ENCODE results near the gene BTBD18. TPM values are rescaled to one million over a fixed set of nuclear protein-coding genes. Genes with fewer than 3 reads are reported as not detected.

BTBD18 gene, protein sequence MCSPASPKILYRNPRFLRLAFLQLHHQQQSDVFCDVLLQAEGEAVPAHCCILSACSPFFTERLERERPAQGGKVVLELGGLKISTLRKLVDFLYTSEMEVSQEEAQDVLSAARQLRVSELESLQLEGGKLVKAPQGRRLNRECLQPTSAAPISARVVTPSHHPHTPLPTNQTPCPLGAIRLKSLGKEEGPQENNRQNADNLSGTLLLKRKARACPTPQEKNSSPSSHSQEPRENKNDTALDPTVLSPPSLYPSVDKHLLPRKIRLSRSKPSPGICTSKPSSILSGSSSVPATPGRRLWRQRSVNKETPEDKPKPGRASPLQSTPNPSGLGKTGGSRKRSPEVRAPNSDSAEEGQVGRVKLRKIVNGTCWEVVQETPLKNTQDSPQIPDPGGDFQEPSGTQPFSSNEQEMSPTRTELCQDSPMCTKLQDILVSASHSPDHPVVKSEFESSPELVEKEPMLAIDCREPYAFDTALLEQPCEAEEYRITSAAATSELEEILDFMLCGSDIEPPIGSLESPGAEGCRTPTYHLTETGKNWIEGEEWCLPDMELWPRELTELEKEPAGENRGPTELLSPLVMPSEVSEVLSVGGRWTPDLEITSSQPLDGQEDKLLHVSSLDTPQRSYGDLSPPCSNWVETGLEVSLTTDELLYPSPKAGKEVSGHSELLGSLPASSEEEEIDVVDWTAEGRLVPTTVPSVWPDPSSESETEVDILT
- total RNA-seq: not detected in 2 replicates

GRCh38 chr11:57751676-57752253 is at the start of gene BTBD18:
TSS of gene BTBD18 (minus strand) at chr11:57751819. CDS start at chr11:57751188, 631 bp downstream.

DNA sequence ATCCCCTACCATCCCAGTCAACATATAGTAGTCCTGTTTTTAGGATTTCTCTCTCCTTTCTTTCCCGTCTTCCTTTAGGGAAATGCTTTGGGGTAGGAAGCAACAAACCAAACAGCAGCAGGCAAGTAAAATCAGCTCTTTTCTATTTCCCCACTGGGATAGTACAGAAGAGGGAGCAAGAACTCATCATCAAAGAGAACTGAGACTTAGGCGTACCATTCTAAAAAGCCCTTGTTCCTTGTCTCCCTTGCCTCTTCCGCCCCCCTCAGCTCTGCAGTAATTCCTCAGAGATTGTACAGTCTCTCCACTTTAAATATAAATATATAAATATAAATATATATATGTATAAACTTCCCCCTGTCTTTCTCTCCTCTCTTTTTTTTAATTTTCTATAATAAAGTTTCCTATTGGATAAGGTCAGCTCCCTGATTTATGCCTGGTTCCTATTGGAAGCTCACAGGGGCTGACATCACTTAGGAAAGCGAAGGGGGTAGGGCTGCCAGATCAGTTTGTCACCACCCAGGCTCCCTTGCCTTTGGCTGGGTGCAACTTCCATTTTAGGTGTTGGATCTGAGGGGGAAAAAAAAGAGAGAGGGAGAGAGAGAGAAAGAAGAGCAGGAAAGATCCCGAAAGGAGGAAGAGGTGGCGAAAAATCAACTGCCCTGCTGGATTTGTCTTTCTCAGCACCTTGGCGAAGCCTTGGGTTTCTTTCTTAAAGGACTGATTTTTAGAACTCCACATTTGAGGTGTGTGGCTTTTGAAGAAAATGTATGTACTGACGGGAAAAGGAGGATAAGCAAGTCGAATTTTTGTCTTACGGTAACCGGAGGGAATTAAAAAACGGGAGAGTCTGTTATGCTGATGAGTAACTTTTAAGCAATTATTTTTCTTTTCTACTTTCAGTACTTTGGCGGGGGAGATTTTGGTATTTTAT is 9.9 kb upstream of the BTBD18 start, which contains the start of gene CTNND1:
CTNND1 (plus strand) TSS at position 502 of the 934 bp plus-strand sequence. CDS start 29,677 bp downstream, outside the sequence.

GRCh38 chr11:57741132-57742086 is 10.2 kb downstream of the BTBD18 start, which contains the start of gene SELENOH:
TSS of gene SELENOH (plus strand) at chr11:57741491. CDS start at chr11:57741596, 105 bp downstream.

DNA sequence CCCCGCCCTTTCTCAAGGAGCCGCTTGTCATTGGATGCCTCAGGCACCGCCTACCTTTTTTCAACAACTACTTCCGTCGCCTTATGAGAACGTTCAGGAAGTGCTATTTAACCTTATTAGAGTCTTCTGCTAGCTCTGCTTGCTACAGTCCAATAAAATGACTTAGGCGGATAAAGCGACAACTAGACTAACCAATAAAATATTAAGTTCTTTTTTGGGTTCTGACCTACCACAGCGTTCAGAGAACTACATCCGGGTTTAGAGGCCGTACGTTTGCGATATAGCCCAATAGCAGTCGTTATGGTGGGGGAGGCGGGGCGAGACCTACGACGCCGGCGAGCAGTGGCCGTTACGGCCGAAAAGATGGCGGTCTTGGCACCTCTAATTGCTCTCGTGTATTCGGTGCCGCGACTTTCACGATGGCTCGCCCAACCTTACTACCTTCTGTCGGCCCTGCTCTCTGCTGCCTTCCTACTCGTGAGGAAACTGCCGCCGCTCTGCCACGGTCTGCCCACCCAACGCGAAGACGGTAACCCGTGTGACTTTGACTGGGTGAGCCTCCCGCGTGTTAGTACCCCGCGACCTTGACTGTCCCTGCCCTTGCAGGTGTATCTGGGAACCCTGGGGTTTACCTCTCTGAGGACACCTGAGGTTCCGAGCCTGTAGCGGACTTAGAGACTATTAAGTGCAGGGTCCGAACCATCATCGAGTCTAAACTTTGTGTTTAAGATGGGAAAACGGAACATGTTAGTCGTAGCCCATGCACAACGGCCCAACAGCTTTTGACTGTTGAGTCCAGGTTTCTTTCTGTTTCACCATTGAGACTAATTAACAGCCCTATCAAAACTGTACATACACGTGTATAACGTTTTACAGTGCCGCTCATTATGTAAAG is 39.1 kb downstream of the BTBD18 start, which contains the start of gene TMX2:
TMX2 (plus strand) TSS at position 338 of the 895 bp plus-strand sequence; CDS start at position 364, 26 bp downstream.

DNA sequence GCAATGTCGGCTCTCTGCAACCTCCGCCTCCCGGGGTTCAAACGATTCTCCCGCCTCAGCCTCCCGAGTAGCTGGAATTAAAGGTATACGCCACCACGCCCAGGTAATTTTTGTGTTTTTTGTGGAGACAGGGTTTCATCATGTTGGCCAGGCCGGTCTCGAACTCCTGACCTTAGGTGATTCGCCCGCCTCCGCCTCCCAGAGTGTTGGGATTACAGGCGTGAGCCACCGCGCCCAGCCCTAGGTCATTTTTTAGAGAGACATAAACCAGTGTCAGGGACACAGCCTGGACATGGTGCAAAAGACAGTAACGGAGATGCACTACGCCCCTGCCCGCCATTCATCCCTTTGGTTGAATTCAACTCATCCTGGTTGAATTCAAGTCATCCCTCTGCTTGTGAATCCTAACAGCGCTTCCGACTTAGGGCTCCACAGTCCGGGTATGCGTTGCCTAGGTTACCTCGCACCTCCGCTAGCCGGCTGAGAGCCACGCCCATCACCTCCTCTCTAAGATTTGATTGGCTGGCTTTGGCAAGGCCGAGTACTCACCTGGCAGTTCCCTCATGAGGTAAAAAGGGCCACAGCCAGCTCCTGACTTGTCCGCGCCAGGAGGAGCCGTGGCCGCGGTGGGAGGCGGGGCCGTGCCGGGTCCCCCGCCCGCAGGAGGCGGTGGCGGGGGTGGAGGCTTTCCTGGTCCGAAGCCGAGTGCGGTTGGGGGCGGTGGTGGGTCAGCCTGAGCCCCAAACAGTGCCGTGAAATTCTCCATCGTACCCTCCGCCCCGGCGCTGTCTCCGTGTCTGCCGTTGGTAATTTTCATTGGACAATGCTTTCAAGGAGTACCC is 40.0 kb downstream of the BTBD18 start, which contains the start of gene MED19:
MED19 (minus strand) TSS at position 802 of the 842 bp plus-strand sequence; CDS start at position 766, 36 bp downstream.

Other genes starting within 250 kb of the BTBD18 start
- gene SLC43A1, start 236.1 kb downstream of the BTBD18 start, total RNA-seq: 0.79 and 2.1 TPM in 2 replicates
- 66.0 and 89.9 TPM in 2 replicates for gene TIMM10, start 221.1 kb downstream of the BTBD18 start, total RNA-seq
- not detected in 2 replicates for gene SMTNL1, start 214.2 kb downstream of the BTBD18 start, total RNA-seq
- 4.6 and 4.9 TPM in 2 replicates for gene UBE2L6, start 184.1 kb downstream of the BTBD18 start, total RNA-seq
- 0.42 and 1.1 TPM in 2 replicates for gene SERPING1, start 154.1 kb downstream of the BTBD18 start, total RNA-seq
- gene YPEL4, start 101.9 kb downstream of the BTBD18 start, total RNA-seq: not detected in 2 replicates
- gene CLP1, start 94.1 kb downstream of the BTBD18 start, total RNA-seq: 14.5 and 16.4 TPM in 2 replicates
- 35.3 and 50.7 TPM in 2 replicates for gene ZDHHC5, start 83.7 kb downstream of the BTBD18 start, total RNA-seq
- 7.3 and 18.8 TPM in 2 replicates for gene MED19, start 39.6 kb downstream of the BTBD18 start, total RNA-seq
- 47.6 and 65.7 TPM in 2 replicates for gene TMX2, start 39.2 kb downstream of the BTBD18 start, total RNA-seq
- 174 and 240 TPM in 2 replicates for gene SELENOH, start 10.3 kb downstream of the BTBD18 start, total RNA-seq
- gene CTNND1, start 10.0 kb upstream of the BTBD18 start, total RNA-seq: 151 and 171 TPM in 2 replicates